Subcutaneous abdominal adipose tissue (tissue), 5 donors: ENCODE measurements around the gene RASL10A.

Experiments used
- H3K27ac ChIP-seq: one replicate; pipeline ENCODE4 v1.7.0; 2013; ENCODE audit warnings: low read depth, mild to moderate bottlenecking, inconsistent platforms, low read length, moderate library complexity
- H3K27me3 ChIP-seq, 5 donors: one replicate each; pipeline ENCODE4 v1.7.0; 2013; ENCODE audit warnings: low read length in 5 of 5, inconsistent platforms in 1 of 5; ENCODE audit not compliant: control insufficient read depth in 5 of 5, insufficient read depth in 4 of 5
- H3K36me3 ChIP-seq, 5 donors: one replicate each; pipeline ENCODE4 v1.7.0; 2013; ENCODE audit warnings: low read length in 5 of 5; ENCODE audit not compliant: control insufficient read depth in 5 of 5, insufficient read depth in 5 of 5
- H3K4me1 ChIP-seq, 5 donors: one replicate each; pipeline ENCODE4 v1.7.0; 2013; ENCODE audit warnings: low read length in 5 of 5, mild to moderate bottlenecking in 3 of 5, moderate library complexity in 1 of 5; ENCODE audit not compliant: control insufficient read depth in 5 of 5, insufficient read depth in 5 of 5
- H3K4me3 ChIP-seq, 5 donors: one replicate each; pipeline ENCODE4 v1.7.0; 2013; ENCODE audit warnings: low read length in 5 of 5, low read depth in 1 of 5
- H3K9ac ChIP-seq, 5 donors: one replicate each; pipeline ENCODE4 v1.7.0; 2013; ENCODE audit warnings: low read length in 5 of 5, mild to moderate bottlenecking in 4 of 5, moderate library complexity in 3 of 5
- H3K9me3 ChIP-seq, 5 donors: one replicate each; pipeline ENCODE4 v1.7.0; 2013; ENCODE audit warnings: low read length in 5 of 5; ENCODE audit not compliant: control insufficient read depth in 5 of 5
- donor health status: healthy.
- donor health status: healthy.
- donor health status: healthy.
- donor health status: healthy.
- donor health status: healthy.

The RASL10A gene

DNA sequence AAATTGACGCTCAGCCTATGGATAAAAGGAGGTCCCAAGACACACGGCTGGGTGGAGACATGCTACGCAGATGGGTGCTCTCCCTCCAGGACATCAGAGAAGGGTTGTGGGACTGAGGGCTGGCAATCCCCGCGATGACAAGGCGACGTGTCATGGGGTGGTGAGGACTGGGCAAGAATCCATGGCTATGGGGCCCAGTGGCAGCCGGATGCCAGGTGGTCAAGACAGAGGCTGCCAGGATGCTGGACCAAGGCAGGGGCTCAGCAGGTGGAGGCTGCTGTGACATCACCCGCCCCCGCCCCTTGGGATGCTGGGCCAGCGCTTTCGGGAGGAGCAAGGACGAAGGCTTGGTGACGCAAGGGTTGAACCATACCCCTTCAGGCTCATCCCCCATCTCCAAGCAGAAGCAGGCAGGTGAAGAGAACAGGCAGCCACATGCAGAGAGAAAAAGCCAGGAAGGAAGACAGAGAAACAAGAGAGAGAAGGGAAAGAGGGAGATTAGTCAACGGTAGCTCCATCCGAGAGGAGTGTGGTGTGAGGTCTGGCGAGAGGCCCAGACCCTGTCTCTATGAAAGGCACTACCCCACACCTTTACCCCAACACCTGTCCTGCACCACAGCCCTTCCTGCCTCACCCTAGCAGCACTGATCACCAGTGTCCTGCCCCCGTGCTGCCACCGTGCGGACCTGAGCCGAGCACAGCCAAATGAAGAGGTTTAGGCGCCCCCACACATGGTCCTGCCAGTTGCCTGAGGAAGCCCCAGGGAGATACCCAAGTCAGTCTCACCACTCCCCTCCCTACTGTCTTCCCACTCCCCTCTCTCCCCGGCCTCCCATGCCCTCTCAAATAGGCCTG lies 24.1 kb upstream of the RASL10A start:
- H3K4me3 ChIP-seq, result no peak overlapping the region
- no peak overlapping the region for H3K9ac ChIP-seq
- H3K27me3 ChIP-seq, result no peaks in the 10 kb centered on the region
- no peak overlapping the region for H3K27ac ChIP-seq
- H3K4me1 ChIP-seq, result peaks cover 0 to 32% (median 26%) of the 10 kb centered on the region in 5 donors
- no peaks in the 10 kb centered on the region for H3K9me3 ChIP-seq
- peaks cover 0 to 94% (median 81%) of the 10 kb centered on the region in 5 donors for H3K36me3 ChIP-seq

- no peak overlapping the region for H3K9ac ChIP-seq
- H3K4me1 ChIP-seq, result peaks cover 0 to 32% (median 26%) of the 10 kb centered on the region in 5 donors
- H3K27ac ChIP-seq, result no peak overlapping the region
- no peaks in the 10 kb centered on the region for H3K27me3 ChIP-seq
- no peaks in the 10 kb centered on the region for H3K9me3 ChIP-seq
- H3K4me3 ChIP-seq, result no peak overlapping the region
- peaks cover 0 to 98% (median 86%) of the 10 kb centered on the region in 5 donors for H3K36me3 ChIP-seq
These were observed 22.9 kb upstream of the RASL10A start for GRCh38 chr22:29338398-29338797.

DNA sequence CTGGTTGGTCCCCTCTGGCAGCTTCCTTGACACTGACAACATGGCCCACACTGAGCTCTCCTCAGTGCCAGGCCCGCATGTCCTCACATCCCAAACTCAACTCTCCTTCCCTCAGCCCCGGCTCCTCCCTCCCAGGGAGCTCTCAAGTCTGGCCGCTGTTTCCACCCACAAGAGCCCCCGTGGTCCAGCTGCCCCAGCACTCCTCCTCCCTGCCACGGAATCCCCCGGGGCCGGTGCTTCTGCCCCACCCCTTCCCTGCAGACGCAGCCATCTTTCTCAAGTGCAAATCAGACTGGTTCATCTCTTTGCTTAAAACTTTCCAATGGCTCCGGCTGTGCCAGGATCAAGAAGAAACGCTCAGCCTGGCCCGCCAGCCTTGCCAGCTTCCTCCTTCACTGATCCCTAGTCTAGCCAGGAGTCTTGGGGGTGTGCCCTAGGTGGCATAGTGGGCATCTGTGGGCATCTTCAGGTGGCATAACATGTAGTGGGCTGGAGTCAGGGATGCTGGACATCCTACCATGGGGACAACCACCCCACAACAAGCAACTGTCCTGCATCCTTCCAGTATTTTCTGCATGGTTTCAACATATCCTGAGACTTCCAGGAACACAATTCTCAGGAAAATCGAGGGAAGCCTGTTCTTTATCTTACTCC lies 22.3 kb upstream of the RASL10A start:
- H3K27me3 ChIP-seq, result no peaks in the 10 kb centered on the region
- no peak overlapping the region for H3K9ac ChIP-seq
- peaks cover 0 to 98% (median 84%) of the 10 kb centered on the region in 5 donors for H3K36me3 ChIP-seq
- H3K4me3 ChIP-seq, result no peak overlapping the region
- H3K4me1 ChIP-seq, result peaks cover 0 to 28% (median 25%) of the 10 kb centered on the region in 5 donors
- peak overlapping the region; percentile 38 for H3K27ac ChIP-seq
- H3K9me3 ChIP-seq, result no peaks in the 10 kb centered on the region

DNA sequence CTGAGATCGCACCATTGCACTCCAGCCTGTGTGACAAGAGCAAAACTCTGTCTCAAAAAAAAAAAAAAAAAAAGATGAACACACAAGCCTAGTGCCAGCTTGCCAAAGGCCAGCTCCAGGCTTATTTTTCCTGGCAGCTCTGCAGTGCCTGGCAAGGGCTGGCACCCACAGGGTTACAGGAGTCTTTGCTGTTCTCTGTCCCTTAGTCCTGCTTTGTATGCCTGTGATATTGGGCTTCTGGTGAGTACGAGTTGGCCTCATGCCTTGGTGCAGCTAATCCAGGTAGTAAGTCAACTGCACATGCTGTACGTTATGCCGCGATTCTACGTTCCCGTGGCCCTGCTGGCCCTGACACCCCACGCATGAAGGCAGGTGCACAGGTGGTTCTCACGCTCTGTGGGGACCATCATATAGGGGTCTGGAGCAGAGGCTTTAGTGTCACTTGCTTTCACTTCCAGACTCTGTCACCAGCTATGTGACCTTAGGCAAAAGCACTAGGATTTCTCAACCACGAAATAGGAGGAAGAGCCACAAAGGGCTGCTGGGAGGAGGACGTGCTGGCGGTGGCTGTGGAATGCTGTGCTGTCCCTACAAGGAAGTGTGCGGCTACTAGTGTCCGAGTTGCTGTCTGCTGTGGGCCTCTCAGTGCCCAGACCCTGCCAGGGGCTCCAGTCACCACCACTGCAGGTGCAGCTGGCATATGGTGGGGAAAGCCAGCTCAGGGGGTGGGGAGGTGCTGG lies 21.4 kb upstream of the RASL10A start:
- peaks cover 0 to 98% (median 89%) of the 10 kb centered on the region in 5 donors for H3K36me3 ChIP-seq
- peaks cover 0 to 19% (median 17%) of the 10 kb centered on the region in 5 donors for H3K4me1 ChIP-seq
- peak overlapping the region in 1 of 5 donors; percentile 54 for H3K4me3 ChIP-seq
- no peaks in the 10 kb centered on the region for H3K27me3 ChIP-seq
- H3K27ac ChIP-seq, result peak overlapping the region; percentile 38
- no peak overlapping the region for H3K9ac ChIP-seq
- no peaks in the 10 kb centered on the region for H3K9me3 ChIP-seq

DNA sequence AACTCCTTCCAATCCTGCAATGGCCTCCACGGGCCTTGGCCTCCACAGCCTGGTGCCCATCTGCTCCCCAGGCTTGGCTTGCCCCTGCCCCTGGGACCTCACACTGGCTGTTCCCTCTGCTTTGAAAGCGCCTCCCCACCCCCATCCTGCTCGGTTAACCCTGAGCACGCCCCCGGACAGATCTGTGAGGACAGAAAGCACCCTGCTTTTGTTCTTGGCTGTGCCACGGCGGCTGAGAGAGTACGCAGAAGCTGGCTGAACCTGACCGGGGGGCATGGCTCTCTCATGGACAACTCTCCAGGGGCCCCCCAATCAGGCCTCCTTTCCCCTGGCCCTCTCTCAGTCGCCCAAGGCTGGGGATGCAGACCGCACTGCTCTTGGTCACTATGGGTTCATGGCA lies 20.2 kb upstream of the RASL10A start:
- H3K36me3 ChIP-seq, result peaks cover 0 to 98% (median 86%) of the 10 kb centered on the region in 5 donors
- H3K27ac ChIP-seq, result no peak overlapping the region
- H3K4me1 ChIP-seq, result peaks cover 0 to 23% (median 16%) of the 10 kb centered on the region in 5 donors
- H3K9ac ChIP-seq, result no peak overlapping the region
- H3K4me3 ChIP-seq, result no peak overlapping the region
- H3K27me3 ChIP-seq, result no peaks in the 10 kb centered on the region
- H3K9me3 ChIP-seq, result no peaks in the 10 kb centered on the region

DNA sequence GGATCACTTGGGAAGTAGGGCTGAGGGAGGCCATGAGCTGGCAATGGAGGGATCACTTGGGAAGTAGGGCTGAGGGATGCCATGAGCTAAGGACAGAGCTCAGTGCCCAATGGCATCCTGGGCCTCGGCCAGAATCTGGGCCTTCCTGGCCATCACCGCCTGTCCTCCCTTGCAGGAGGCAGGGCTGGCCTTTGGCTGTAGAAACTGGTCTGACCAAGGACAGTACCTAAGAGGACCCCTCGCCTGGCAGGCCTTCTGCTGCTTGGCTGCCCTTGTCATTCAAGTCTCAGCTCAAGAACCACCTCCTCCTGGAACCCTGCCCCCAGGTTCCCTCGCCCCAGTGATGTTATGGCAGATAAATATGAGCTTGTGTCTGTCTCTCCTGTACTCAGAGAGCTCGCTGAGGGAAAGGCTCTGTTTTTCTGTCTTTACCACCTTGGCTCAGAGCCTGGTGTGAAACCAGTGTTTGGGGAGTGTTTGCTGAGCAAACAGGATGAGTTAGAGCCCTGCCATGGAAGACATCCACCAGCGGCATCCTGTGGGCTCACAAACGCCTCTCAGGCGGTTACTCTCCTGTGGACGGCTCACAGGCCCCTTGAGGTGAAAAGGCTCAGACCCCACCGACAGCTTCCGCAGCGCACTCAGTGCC lies 19.3 kb upstream of the RASL10A start:
- no peaks in the 10 kb centered on the region for H3K9me3 ChIP-seq
- H3K27me3 ChIP-seq, result no peaks in the 10 kb centered on the region
- H3K27ac ChIP-seq, result no peak overlapping the region
- H3K4me3 ChIP-seq, result no peak overlapping the region
- H3K4me1 ChIP-seq, result peaks cover 0 to 25% (median 16%) of the 10 kb centered on the region in 5 donors
- no peak overlapping the region for H3K9ac ChIP-seq
- H3K36me3 ChIP-seq, result peaks cover 0 to 98% (median 86%) of the 10 kb centered on the region in 5 donors

DNA sequence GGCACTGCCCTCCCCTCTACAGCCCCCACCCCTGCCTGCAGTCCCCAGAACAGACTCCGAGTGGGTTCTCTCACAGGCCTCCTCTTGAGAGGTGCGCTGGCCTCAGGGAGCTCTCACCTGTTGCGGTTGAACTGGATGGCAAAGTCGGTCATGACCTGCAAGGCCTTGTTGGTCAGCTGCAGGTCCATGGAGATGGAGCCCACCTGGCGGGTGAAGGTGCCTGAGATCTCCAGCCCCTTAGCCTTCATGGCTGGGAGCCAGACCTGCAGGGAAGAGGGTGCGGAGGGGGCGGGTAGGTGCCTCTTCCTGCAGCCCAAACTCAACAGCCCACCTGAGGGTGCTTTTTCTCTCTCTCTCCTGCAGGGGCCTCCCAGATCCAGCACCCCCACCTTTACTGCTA lies 18.7 kb upstream of the RASL10A start:
- Histone ChIP-seq H3K4me3 (no peak overlapping the region), H3K27ac (no peak overlapping the region), H3K9me3 (no peaks in the 10 kb centered on the region), H3K4me1 (peaks cover 0 to 25% (median 16%) of the 10 kb centered on the region in 5 donors), H3K9ac (no peak overlapping the region), H3K27me3 (no peaks in the 10 kb centered on the region), H3K36me3 (peaks cover 0 to 98% (median 86%) of the 10 kb centered on the region in 5 donors)

DNA sequence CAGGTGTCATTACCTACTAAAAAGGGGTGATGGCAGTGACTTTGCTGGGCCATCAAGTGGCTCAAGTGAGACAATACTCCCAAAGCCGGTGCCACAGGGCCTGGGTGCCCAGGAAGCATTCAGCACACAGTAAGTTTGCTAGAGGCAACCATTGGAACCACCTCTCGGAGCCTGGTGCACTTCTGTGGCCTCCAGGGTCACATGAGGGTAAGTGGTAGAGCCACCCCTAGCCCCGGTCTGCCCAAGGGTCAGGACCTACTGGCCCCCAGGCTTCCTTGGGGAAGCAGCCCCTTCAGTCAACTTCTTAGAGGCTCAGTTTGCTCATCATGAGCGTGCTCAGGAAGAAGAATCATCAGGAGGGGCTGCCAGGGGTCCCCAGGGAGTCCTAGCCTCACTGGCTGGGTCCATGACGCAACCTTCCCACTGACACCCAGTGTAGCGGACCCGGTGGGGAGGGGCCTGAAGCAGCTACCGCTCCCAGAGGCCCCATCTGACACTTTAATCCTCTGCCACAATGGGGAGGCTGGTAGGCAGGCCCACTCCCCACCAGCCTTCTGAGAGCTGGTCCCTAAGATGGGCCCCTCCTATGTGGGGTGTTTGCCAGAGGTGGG lies 17.5 kb upstream of the RASL10A start:
- Histone ChIP-seq H3K27ac (no peak overlapping the region), H3K9ac (no peak overlapping the region), H3K27me3 (no peaks in the 10 kb centered on the region), H3K36me3 (peaks cover 0 to 98% (median 85%) of the 10 kb centered on the region in 5 donors), H3K4me3 (no peak overlapping the region), H3K9me3 (no peaks in the 10 kb centered on the region), H3K4me1 (peaks cover 0 to 25% (median 16%) of the 10 kb centered on the region in 5 donors)

DNA sequence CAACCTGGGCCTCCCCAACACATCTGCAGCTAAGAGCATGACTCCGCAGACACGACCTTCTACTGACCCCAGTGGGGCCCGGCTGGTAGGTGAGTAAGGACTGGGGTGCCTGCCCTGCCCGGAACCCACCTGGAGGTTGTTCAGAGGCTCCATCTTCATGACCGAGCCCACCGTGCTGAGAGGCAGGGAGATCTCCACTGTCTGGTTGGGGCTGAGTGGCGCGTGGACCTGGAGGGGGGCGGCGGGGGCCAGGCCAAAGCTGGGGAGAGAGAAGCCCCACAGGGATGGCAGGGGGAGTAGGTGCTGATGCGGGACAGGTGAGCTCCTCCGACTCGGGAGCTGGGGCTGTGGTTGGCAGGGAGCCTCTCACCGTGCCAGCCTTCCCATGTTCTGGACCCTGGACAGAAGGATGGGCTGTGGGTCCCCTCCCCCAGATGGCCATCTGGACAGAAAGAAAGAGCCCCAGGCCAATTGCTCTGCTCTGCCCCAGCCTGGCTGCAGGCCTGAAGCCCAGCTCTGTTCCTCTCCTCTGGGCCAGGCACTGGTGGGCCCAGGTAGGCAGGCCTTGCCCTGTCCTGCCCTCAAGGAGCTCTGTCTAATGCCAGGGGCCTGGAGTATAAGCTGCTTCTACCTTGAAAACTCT lies 16.3 kb upstream of the RASL10A start:
- H3K9ac ChIP-seq, result no peak overlapping the region
- H3K27me3 ChIP-seq, result no peaks in the 10 kb centered on the region
- H3K4me3 ChIP-seq, result no peak overlapping the region
- peaks cover 0 to 98% (median 83%) of the 10 kb centered on the region in 5 donors for H3K36me3 ChIP-seq
- no peak overlapping the region for H3K27ac ChIP-seq
- H3K4me1 ChIP-seq, result peaks cover 0 to 14% (median 10%) of the 10 kb centered on the region in 5 donors
- H3K9me3 ChIP-seq, result no peaks in the 10 kb centered on the region
